NCI-H446 treated with DMSO at 0.1 percent for 48 hours (cell line): ENCODE results near the gene GLDN.
A peak's percentile ranks its signal among the peaks of the same experiment; 100 is the strongest.

Experiments
- DNase-seq: peaks from one replicate; lab custom pipeline; 2025; lab: John Stamatoyannopoulos, UW

The GLDN gene

GRCh38 chr15:51322621-51323296 is 18.7 kb upstream of the GLDN start:
- no peak for DNase-seq

GRCh38 chr15:51323749-51324148 is 17.7 kb upstream of the GLDN start:
- no peak for DNase-seq

GRCh38 chr15:51325167-51325566 is 16.3 kb upstream of the GLDN start:
- DNase-seq, result no peak

GRCh38 chr15:51327081-51327480 is 14.4 kb upstream of the GLDN start:
- peak; percentile 66 for DNase-seq

- no peak for DNase-seq
These were observed 12.5 kb upstream of the GLDN start for GRCh38 chr15:51328926-51329325.

- no peak for DNase-seq
These were observed 10.3 kb upstream of the GLDN start for GRCh38 chr15:51331141-51331540.

GRCh38 chr15:51332206-51333147 is 9.0 kb upstream of the GLDN start:
- no peak for DNase-seq

- no peak for DNase-seq
These were observed 7.9 kb upstream of the GLDN start for GRCh38 chr15:51333571-51333970.

- DNase-seq, result no peak
These were observed 7.4 kb upstream of the GLDN start for GRCh38 chr15:51334011-51334451.

GRCh38 chr15:51335087-51335486 is 6.4 kb upstream of the GLDN start:
- no peak for DNase-seq

GRCh38 chr15:51335538-51336410 is 5.7 kb upstream of the GLDN start:
- DNase-seq, result no peak

- DNase-seq, result no peak
These were observed 3.0 kb upstream of the GLDN start, which contains the start of gene CYP19A1 for GRCh38 chr15:51338496-51338895. Gene CYP19A1 (minus strand): TSS chr15:51338596. CDS start chr15:51242912, 95,684 bp downstream.

- DNase-seq, result no peak
These were observed 958 bp downstream of the GLDN start for GRCh38 chr15:51342227-51342999.

GRCh38 chr15:51343466-51343865 is 2.0 kb downstream of the GLDN start:
- DNase-seq, result no peak

GRCh38 chr15:51346136-51346535 is 4.7 kb downstream of the GLDN start:
- no peak for DNase-seq

GRCh38 chr15:51348688-51349087 is 7.2 kb downstream of the GLDN start:
- no peak for DNase-seq

GRCh38 chr15:51349156-51349844 is 7.8 kb downstream of the GLDN start:
- no peak for DNase-seq

GRCh38 chr15:51350723-51351122 is 9.3 kb downstream of the GLDN start:
- DNase-seq, result no peak

- no peak for DNase-seq
These were observed 12.5 kb downstream of the GLDN start for GRCh38 chr15:51353976-51354375.

GRCh38 chr15:51355096-51355495 is 13.6 kb downstream of the GLDN start:
- no peak for DNase-seq

GRCh38 chr15:51356147-51356546 is 14.7 kb downstream of the GLDN start:
- no peak for DNase-seq
